Measurements from ENCODE around the gene TGFBR3.

GRCh38 chr1:91925644-91926435, 39.9 kb upstream of the TGFBR3 start:
- TF ChIP-seq CTCF (IDR thresholded peaks at IDR 0.05; ENCODE audit: insufficient read depth, low read depth, low read length) (no peak), EZH2 (IDR thresholded peaks at IDR 0.05; ENCODE audit: insufficient read depth, low read length) (no peak)

All from astrocyte (in vitro differentiated cells and primary cell).